Measurements from ENCODE around the gene ODAD3.

Gene ODAD3

GRCh38 chr19:11378319-11379189 is 56.4 kb downstream of the ODAD3 start:
- no peak for DNase-seq (ENCODE audit: insufficient read length, low spot score)
- FAIRE-seq = no peak

DNA sequence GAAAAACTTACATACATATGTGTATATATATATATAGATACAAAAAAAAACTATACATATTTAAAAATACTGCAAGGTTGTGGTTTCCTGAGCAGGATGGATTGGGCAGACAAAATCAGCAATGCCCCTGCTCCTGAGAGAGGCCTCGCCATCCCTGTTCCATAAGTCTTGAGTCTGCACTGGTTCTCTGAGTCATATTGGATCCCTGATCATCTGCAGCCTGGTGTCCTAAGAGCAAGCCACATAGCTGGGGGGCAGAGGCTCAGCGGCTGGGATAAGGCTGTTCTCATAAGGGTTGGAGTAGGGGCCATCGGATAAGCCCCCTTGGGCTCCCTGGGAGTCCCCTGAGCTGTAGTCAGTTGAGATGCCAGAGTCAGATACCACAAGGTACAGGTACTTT is 57.2 kb downstream of the ODAD3 start:
- FAIRE-seq (no peak), DNase-seq (ENCODE audit: insufficient read length, low spot score) (no peak)

DNA sequence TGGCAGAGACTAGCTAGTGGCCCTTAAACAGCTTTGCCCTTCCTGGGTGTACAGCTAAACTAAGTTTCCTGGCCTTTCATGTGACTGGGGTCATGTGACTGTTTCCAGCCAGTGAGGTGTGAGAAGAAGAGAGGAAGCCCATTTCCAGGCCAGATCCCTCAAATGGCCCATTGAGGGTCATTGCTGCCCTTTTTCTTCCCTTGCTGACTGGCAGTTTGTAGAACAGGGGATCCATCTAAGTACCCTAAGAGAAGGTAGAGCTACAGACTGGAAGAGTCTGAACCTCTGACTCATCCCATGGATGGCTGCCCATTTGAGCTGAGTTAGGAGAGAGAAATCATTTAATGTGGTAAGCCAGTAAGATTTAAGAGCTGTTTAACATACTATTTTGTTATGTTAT is 57.7 kb downstream of the ODAD3 start:
- FAIRE-seq (no peak), DNase-seq (ENCODE audit: insufficient read length, low spot score) (no peak)

DNA sequence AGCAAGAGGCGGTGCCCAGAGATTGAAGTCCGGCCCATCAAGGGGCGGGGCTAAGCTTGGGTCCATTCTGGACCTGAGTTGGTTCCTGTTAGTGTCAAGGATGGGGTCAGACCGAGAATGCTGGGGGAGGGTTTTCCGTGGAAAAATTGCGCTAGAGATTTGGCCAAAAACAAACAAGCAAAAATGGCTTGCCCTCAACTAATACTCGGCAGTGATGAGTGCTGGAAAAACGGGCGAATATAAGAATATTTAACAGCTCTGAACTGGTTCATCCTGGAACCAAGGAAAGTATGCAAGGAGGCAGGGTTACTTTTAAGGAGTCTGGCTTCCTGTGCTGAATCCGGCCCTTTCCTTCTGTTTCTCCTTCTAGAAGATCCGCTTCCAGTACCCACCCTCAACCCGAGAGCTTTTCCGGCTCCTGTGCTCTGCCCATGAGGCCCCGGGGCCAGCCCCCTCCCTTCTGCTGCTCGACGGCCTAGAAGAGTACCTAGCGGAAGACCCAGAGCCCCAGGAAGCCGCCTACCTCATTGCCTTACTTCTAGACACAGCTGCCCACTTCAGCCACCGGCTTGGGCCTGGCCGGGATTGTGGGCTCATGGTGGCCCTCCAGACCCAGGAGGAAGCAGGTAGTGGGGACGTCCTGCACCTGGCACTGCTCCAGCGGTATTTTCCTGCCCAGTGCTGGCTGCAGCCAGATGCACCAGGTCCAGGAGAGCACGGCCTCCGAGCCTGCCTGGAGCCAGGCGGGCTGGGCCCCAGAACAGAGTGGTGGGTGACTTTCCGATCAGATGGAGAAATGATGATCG is 59.6 kb downstream of the ODAD3 start:
- DNase-seq (ENCODE audit: insufficient read length, low spot score) = no peak
- FAIRE-seq = peak; percentile 69

DNA sequence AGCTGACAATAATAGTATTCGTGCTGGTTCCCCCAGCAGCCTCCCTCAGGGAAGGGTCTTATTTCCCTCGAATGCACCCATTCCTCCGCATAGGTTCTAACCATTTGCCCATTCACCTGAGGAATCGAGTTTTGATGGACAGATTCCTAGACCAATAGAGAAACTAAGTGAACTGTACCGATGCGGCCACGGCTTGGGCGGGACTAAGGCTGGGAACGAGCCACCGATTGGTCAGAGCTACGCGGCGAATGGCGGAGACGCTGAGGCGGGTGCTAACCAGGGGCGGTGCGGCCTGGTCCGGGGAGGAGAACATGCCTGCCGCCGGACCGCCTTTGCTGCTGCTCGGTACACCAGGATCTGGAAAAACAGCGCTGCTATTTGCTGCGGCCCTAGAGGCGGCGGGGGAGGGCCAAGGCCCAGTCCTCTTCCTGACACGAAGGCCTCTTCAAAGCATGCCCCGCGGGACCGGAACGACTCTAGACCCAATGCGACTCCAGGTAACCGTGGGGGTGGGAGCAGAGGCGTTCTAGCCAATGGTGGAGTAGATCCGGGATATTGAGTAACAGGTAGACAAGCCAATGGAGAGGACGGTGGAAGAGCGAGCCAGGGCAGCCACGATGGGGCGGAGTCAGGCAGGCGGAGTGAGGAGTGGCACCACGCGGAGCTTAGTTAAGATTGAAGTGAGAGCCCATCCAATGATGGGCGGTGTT is 60.3 kb downstream of the ODAD3 start, which contains the start of gene SWSAP1:
Gene SWSAP1, plus strand, starts transcription at position 234 of the 710 bp plus-strand sequence. Its CDS starts 15 bp downstream, at position 249.
- peak; percentile 91 for FAIRE-seq
- peak; percentile 100 for DNase-seq (ENCODE audit: insufficient read length, low spot score)

DNA sequence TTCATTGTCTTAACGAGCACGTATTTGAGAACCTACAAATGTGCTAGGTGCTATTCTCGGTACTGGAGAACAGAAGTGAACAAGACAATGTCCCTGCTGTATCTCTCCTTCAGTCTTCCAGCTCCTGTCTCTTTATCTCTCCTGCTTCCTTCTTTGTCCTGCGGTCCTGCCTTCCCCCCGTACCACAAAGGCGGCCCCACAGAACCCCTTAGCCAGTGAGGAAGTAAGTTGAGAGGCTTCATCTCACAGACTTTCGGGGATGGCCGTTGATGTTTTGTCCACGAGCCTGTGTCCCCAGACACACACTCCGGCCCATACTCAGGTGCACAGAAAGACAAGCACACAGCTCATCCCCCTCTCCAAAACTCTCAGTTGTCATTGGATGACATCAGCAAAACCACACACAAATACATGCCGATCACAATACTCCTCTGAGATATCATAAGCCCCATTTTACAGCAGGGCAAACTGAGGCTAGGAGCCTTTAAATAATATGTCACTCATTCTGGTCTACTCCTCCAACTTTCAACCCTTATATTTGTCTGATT is 61.0 kb downstream of the ODAD3 start:
- no peak for DNase-seq (ENCODE audit: insufficient read length, low spot score)
- FAIRE-seq = no peak

GRCh38 chr19:11373166-11373884 is 61.6 kb downstream of the ODAD3 start:
- FAIRE-seq (no peak), DNase-seq (ENCODE audit: insufficient read length, low spot score) (no peak)

- FAIRE-seq = no peak
- DNase-seq (ENCODE audit: insufficient read length, low spot score) = no peak
Measured at GRCh38 chr19:11370744-11371143, 64.2 kb downstream of the ODAD3 start.
